ENCODE results near the gene NLRP11. TPM values are rescaled to one million over a fixed set of nuclear protein-coding genes. Genes with fewer than 3 reads are reported as not detected.
"Not testable (repeated sequence)": the region's sequence is repeated elsewhere in the genome, so short reads cannot be mapped to it uniquely, and the experiment has no call there.

Gene NLRP11
- total RNA-seq, 2 experiments from 2014 or later = not detected

DNA sequence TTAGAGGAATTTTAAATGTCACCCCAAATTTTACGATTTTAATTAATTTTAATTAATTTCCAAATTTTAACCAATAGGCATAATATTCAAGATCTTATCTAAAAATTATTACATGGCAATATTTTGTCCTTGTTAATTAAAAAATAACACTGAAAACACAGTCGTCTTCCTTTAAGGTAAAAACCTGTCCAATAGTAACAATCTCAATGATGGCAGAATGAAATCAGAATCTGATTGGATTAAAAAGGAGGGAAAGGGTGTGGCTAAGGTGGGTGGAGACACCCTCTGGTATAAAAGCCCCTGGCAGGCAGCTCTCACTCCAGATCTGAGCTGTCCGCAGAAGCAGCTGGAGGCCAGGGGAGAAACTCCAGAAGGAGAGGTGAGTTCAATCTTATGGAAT, 73.0 kb downstream of the NLRP11 start, which contains the start of gene RFPL4A:
Gene RFPL4A, plus strand, starts transcription at position 301 of the 400 bp plus-strand sequence. CDS start 2,704 bp downstream, outside the sequence.
- H3K27me3 Mint-ChIP-seq, POLR2A ChIA-PET: not testable (repeated sequence)

GRCh38 chr19:55756808-55757207, 75.0 kb downstream of the NLRP11 start:
- H3K4me3 Mint-ChIP-seq; H3K9me3 Mint-ChIP-seq; DNase-seq; H3K4me1 Mint-ChIP-seq; H3K27ac Mint-ChIP-seq; H3K27me3 Mint-ChIP-seq; ATAC-seq (ENCODE audit: low read depth); H3K36me3 Mint-ChIP-seq; POLR2A ChIA-PET: not testable (repeated sequence)

More for the DNA sequence above, 73.0 kb downstream of the NLRP11 start, which contains the start of gene RFPL4A:
- H3K36me3 Mint-ChIP-seq; ATAC-seq (ENCODE audit: low read depth); H3K4me1 Mint-ChIP-seq; H3K9me3 Mint-ChIP-seq; DNase-seq; H3K27ac Mint-ChIP-seq; H3K4me3 Mint-ChIP-seq: not testable (repeated sequence)

- no peak for ATAC-seq (ENCODE audit: low read depth)
- no peak overlapping the region for H3K27ac Mint-ChIP-seq
- H3K27me3 Mint-ChIP-seq = no peaks in the 10 kb centered on the region
- H3K4me1 Mint-ChIP-seq = no peaks in the 10 kb centered on the region
- H3K4me3 Mint-ChIP-seq = no peak overlapping the region
- no peaks in the 10 kb centered on the region for H3K36me3 Mint-ChIP-seq
- POLR2A ChIA-PET = no interaction called here
- DNase-seq = no peak
- H3K9me3 Mint-ChIP-seq = no peaks in the 10 kb centered on the region
Observed at GRCh38 chr19:55753401-55753800, 78.4 kb downstream of the NLRP11 start.

DNA sequence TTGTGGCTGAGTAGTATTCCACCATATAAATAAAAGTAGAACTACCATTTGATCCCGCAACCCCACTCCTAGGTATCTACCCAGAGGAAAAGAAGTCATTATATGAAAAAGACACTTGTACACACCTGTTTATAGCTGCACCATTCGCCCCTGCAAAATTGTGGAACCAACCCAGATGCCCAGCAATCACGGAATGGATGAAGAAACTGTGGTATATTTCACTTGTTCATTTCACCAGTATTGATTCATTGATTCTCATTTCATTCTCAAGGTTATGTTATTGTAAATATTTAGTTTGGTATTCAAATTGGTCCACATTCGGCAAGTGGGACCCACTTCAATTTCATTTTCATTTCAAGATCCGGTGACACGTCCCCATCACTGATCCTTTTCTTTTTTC, 81.1 kb downstream of the NLRP11 start:
- POLR2A ChIA-PET = no interaction called here

GRCh38 chr19:55738302-55738701, 93.5 kb downstream of the NLRP11 start, which contains the start of gene NLRP9:
Gene NLRP9, minus strand, starts transcription at chr19:55738402. Its CDS starts 28 bp downstream, at chr19:55738374.
- H3K27me3 Mint-ChIP-seq = peaks cover 3% of the 10 kb centered on the region
- POLR2A ChIA-PET = no interaction called here
- H3K4me1 Mint-ChIP-seq = no peaks in the 10 kb centered on the region
- H3K36me3 Mint-ChIP-seq = no peaks in the 10 kb centered on the region
- H3K27ac Mint-ChIP-seq = no peak within 1 kb of the TSS
- H3K9me3 Mint-ChIP-seq = no peaks in the 10 kb centered on the region
- no peak for DNase-seq
- ATAC-seq (ENCODE audit: low read depth) = no peak
- H3K4me3 Mint-ChIP-seq = no peak within 1 kb of the TSS

More for the DNA sequence above, 81.1 kb downstream of the NLRP11 start:
- DNase-seq (no peak), ATAC-seq (ENCODE audit: low read depth) (no peak)
- no peaks in the 10 kb centered on the region for H3K27me3 Mint-ChIP-seq
- H3K27ac Mint-ChIP-seq = no peak overlapping the region
- no peaks in the 10 kb centered on the region for H3K4me1 Mint-ChIP-seq
- H3K36me3 Mint-ChIP-seq = no peaks in the 10 kb centered on the region
- no peaks in the 10 kb centered on the region for H3K9me3 Mint-ChIP-seq
- no peak overlapping the region for H3K4me3 Mint-ChIP-seq

Other genes with a start within 250 kb of the NLRP11 start
- gene FIZ1, start 232.5 kb downstream of the NLRP11 start, total RNA-seq = 10 to 100 TPM; 16.0 to 18.4 TPM
- gene ZNF524, start 231.7 kb downstream of the NLRP11 start, total RNA-seq = 10 to 100 TPM; 25.2 to 26.6 TPM
- 10 to 100 TPM; 18.3 to 18.6 TPM for gene ZNF865, start 226.4 kb downstream of the NLRP11 start, total RNA-seq
- 1 to 10 TPM; 6.3 to 7.6 TPM for gene ZNF784, start 207.4 kb downstream of the NLRP11 start, total RNA-seq
- 10 to 100 TPM; 56.6 to 59.8 TPM for gene ZNF580, start 191.0 kb downstream of the NLRP11 start, total RNA-seq
- gene ZNF581, start 188.3 kb downstream of the NLRP11 start, total RNA-seq = 10 to 100 TPM; 28.6 to 31.7 TPM
- gene CCDC106, start 183.8 kb downstream of the NLRP11 start, total RNA-seq = 10 to 100 TPM; 12.1 to 13.4 TPM
- 100 to 1,000 TPM; 257 to 267 TPM for gene U2AF2, start 177.0 kb downstream of the NLRP11 start, total RNA-seq
- 10 to 100 TPM; 55.3 to 58.2 TPM for gene EPN1, start 156.8 kb downstream of the NLRP11 start, total RNA-seq
- not detected for gene NLRP9, start 93.6 kb downstream of the NLRP11 start, total RNA-seq
- not detected for gene RFPL4A, start 72.9 kb downstream of the NLRP11 start, total RNA-seq
- not detected for gene RFPL4AL1, start 62.9 kb downstream of the NLRP11 start, total RNA-seq
- gene NLRP4, start 4.5 kb upstream of the NLRP11 start, total RNA-seq = not detected
- gene NLRP13, start 100.3 kb upstream of the NLRP11 start, total RNA-seq = not detected
- not detected for gene NLRP8, start 115.8 kb upstream of the NLRP11 start, total RNA-seq
- not detected for gene NLRP5, start 154.8 kb upstream of the NLRP11 start, total RNA-seq

Data from activated naive CD8-positive, alpha-beta T cell treated with anti-CD3 and anti-CD28 coated beads, Interleukin-2, amount 10 ng/mL, durations not matched to agents 7 days and 5 days (primary cell).